Suprapubic skin (tissue), 3 donors: ENCODE results near the gene DUT.

Experiments used
- EP300 ChIP-seq: sonication (generic); formaldehyde crosslinking; IDR thresholded peaks from one replicate; pipeline ENCODE4 v1.6.1; 2017; ENCODE audit warnings: antibody characterized with exemption
- POLR2A ChIP-seq, 2 donors: fragments of 450-650 bp; IDR thresholded peaks; one replicate each; pipeline ENCODE4 v1.6.1; 2017; ENCODE audit warnings: antibody characterized with exemption in 2 of 2, mild to moderate bottlenecking in 2 of 2, moderate library complexity in 2 of 2
- TF ChIP-seq, protein P1 (sequence below), 2 donors: fragments of 200-600 bp in 1 of 2; fragments of 450-650 bp in 1 of 2; sonication (generic) in 1 of 2; IDR thresholded peaks; one replicate each; pipeline ENCODE4 v1.5.1; 2016 to 2019; ENCODE audit warnings: antibody characterized with exemption in 2 of 2, mild to moderate bottlenecking in 1 of 2, moderate library complexity in 1 of 2

GRCh38 chr15:48331796-48332641 is 790 bp downstream of the DUT start:
- TF ChIP-seq EP300 (no peak), POLR2A (IDR thresholded peaks at IDR 0.05) (no peak)
- TF ChIP-seq, protein P1, sequence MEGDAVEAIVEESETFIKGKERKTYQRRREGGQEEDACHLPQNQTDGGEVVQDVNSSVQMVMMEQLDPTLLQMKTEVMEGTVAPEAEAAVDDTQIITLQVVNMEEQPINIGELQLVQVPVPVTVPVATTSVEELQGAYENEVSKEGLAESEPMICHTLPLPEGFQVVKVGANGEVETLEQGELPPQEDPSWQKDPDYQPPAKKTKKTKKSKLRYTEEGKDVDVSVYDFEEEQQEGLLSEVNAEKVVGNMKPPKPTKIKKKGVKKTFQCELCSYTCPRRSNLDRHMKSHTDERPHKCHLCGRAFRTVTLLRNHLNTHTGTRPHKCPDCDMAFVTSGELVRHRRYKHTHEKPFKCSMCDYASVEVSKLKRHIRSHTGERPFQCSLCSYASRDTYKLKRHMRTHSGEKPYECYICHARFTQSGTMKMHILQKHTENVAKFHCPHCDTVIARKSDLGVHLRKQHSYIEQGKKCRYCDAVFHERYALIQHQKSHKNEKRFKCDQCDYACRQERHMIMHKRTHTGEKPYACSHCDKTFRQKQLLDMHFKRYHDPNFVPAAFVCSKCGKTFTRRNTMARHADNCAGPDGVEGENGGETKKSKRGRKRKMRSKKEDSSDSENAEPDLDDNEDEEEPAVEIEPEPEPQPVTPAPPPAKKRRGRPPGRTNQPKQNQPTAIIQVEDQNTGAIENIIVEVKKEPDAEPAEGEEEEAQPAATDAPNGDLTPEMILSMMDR (IDR thresholded peaks at IDR 0.05) = no peak
